Measurements from ENCODE around the gene WNT9A. TPM values are rescaled to one million over a fixed set of nuclear protein-coding genes. Genes with fewer than 3 reads are reported as not detected.

WNT9A gene
- total RNA-seq, 1 experiment from 2014 or later: 1.5 TPM

DNA sequence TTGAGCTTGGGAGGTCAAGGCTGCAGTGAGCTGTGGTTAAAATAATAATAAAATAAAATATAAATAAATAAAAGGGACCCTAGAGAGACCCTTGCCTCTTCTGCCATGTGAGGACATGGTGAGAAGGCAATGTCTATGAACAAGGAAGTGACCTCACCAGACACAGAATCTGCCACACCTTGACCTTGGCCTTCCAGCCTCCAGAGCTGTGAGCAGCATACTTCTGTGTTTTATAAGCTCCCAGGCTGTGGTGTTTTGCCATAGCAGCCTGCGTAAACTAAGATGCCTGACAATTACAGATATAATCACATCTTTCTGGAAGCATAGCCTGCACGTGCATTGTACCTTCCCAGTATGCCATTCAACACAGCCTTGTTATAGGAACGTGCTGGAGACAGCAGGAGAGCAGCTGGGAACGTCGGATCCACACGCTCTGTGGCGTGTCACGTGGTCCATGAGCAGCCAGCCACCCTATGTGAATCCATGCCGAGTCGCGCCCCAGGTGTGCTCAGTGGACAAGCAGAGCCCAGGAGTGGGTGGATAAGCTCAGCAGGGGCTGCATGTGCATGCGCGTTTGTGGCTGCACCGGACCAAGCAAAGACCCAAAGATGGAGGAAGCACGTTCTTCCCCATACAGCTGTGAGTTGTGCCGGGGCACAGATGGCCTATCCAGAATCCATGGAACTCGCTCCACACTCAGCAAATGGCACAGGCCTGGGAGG, 17.8 kb downstream of the WNT9A start:
- DNase-seq (ENCODE audit: low spot score) (no peak), ATAC-seq (no peak)
- ChIA-PET CTCF (interaction anchor here (1.1 kb wide), 1 partner anchor 387 kb away, joined by 3 read pairs; no protein-coding TSS in a partner anchor), POLR2A (no interaction called here)
- no peaks in the 10 kb centered on the region for H3K36me3 Mint-ChIP-seq
- TF ChIP-seq ATF1 (CRISPR knock-in tag; IDR thresholded peaks at IDR 0.05) (no peak), E2F4 (CRISPR knock-in tag; IDR thresholded peaks at IDR 0.05; ENCODE audit: borderline replicate concordance, low read depth) (no peak), HMGXB4 (CRISPR knock-in tag; IDR thresholded peaks at IDR 0.05) (no peak), ZSCAN18 (CRISPR knock-in tag; IDR thresholded peaks at IDR 0.05) (no peak), ZBTB43 (CRISPR knock-in tag; IDR thresholded peaks at IDR 0.05) (no peak), CBFB (CRISPR knock-in tag; IDR thresholded peaks at IDR 0.05; ENCODE audit: low read depth) (no peak), MXD4 (CRISPR knock-in tag; IDR thresholded peaks at IDR 0.05; ENCODE audit: borderline replicate concordance) (no peak), NFATC4 (CRISPR knock-in tag; IDR thresholded peaks at IDR 0.05) (no peak)
- no peaks in the 10 kb centered on the region for H3K9me3 Mint-ChIP-seq
- H3K27ac Mint-ChIP-seq: no peak overlapping the region
- H3K4me1 Mint-ChIP-seq: no peaks in the 10 kb centered on the region
- no peak overlapping the region for H3K4me3 Mint-ChIP-seq
- H3K27me3 Mint-ChIP-seq (ENCODE audit: low read depth): no peaks in the 10 kb centered on the region; the same call in 1 of the 2 replicates

- H3K4me3 Mint-ChIP-seq: no peak overlapping the region
- ChIA-PET CTCF (interaction anchor here (1.6 kb wide), 1 partner anchor 24 kb away, joined by 6 read pairs; no protein-coding TSS in a partner anchor), POLR2A (no interaction called here)
- ATAC-seq: no peak
- no peaks in the 10 kb centered on the region for H3K9me3 Mint-ChIP-seq
- no peak for DNase-seq (ENCODE audit: low spot score)
- H3K27me3 Mint-ChIP-seq (ENCODE audit: low read depth): no peaks in the 10 kb centered on the region; the same call in 1 of the 2 replicates
- no peaks in the 10 kb centered on the region for H3K4me1 Mint-ChIP-seq
- no peaks in the 10 kb centered on the region for H3K36me3 Mint-ChIP-seq
- H3K27ac Mint-ChIP-seq: no peak overlapping the region; the same call in 1 of the 2 replicates
- TF ChIP-seq ZNF121 (CRISPR knock-in tag; IDR thresholded peaks at IDR 0.05) (no peak), ZBTB43 (CRISPR knock-in tag; IDR thresholded peaks at IDR 0.05) (no peak), ZNF263 (CRISPR knock-in tag; IDR thresholded peaks at IDR 0.05; ENCODE audit: low read depth) (no peak), RELA (CRISPR knock-in tag; IDR thresholded peaks at IDR 0.05; ENCODE audit: borderline replicate concordance) (no peak), OVOL2 (CRISPR knock-in tag; IDR thresholded peaks at IDR 0.05; ENCODE audit: borderline replicate concordance) (no peak), ZNF416 (CRISPR knock-in tag; IDR thresholded peaks at IDR 0.05) (no peak), NFYB (CRISPR knock-in tag; conservative IDR thresholded peaks at IDR 0.05; ENCODE audit: low read depth) (no peak), USF2 (CRISPR knock-in tag; IDR thresholded peaks at IDR 0.05) (no peak), HMGA2 (CRISPR knock-in tag; IDR thresholded peaks at IDR 0.05) (no peak)
- TF ChIP-seq, protein P1, sequence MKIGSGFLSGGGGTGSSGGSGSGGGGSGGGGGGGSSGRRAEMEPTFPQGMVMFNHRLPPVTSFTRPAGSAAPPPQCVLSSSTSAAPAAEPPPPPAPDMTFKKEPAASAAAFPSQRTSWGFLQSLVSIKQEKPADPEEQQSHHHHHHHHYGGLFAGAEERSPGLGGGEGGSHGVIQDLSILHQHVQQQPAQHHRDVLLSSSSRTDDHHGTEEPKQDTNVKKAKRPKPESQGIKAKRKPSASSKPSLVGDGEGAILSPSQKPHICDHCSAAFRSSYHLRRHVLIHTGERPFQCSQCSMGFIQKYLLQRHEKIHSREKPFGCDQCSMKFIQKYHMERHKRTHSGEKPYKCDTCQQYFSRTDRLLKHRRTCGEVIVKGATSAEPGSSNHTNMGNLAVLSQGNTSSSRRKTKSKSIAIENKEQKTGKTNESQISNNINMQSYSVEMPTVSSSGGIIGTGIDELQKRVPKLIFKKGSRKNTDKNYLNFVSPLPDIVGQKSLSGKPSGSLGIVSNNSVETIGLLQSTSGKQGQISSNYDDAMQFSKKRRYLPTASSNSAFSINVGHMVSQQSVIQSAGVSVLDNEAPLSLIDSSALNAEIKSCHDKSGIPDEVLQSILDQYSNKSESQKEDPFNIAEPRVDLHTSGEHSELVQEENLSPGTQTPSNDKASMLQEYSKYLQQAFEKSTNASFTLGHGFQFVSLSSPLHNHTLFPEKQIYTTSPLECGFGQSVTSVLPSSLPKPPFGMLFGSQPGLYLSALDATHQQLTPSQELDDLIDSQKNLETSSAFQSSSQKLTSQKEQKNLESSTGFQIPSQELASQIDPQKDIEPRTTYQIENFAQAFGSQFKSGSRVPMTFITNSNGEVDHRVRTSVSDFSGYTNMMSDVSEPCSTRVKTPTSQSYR (CRISPR knock-in tag; IDR thresholded peaks at IDR 0.05): no peak
- TF ChIP-seq, protein P2, sequence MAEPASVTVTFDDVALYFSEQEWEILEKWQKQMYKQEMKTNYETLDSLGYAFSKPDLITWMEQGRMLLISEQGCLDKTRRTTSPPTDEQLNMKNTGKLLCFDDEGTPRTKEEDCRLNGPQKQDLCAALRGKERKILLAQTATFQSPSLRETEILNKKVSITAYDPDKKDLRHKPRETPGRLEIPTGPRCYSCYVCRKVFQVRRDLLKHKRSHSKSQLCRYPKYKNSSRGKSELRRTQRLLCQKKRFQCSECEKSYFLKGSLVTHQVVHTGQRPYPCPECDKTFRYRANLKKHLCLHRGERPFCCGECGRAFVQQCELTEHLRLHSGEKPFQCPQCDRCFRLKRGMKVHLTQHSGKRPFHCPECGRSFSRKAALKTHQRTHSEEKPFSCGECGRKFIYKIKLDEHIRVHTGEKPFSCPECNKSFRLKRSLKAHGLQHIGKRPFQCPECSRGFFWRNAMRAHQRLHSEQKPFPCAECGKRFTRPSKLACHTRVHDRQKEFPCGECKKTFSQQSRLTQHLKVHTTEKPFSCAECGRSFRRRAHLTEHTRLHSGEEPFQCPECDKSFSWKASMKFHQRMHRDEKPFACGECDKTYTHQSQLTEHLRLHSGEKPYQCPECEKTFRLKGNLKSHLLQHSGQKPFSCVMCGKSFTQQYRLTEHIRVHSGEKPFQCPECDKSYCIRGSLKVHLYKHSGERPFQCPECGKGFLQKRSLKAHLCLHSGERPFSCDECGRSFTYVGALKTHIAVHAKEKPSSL (CRISPR knock-in tag; conservative IDR thresholded peaks at IDR 0.05): no peak
These were observed 18.8 kb downstream of the WNT9A start for GRCh38 chr1:227928811-227929375.
